Measurements from ENCODE around the gene PLEKHJ1.

GRCh38 chr19:2198317-2198716 lies 37.8 kb downstream of the PLEKHJ1 start:
- TF ChIP-seq POLR2AphosphoS5 (IDR thresholded peaks at IDR 0.05): no peak
- TF ChIP-seq POLR2A (IDR thresholded peaks at IDR 0.05): no peak
- no peak for TF ChIP-seq CTCF (IDR thresholded peaks at IDR 0.05)

Measured in sigmoid colon (tissue), 4 donors.